Neural crest cell (in vitro differentiated cells): ENCODE data around the gene PLXDC2. TPM values are rescaled to one million over a fixed set of nuclear protein-coding genes. Genes with fewer than 3 reads are reported as not detected.

ENCODE experiments used
- DNase-seq: peaks from one replicate; pipeline ENCODE4 v3.0.0; 2021; ENCODE audit warnings: low read depth, mixed read lengths, low spot score
- H3K27ac Mint-ChIP-seq: one replicate; pipeline ENCODE4 v1.8.0; 2021; ENCODE audit warnings: mild to moderate bottlenecking, mixed read lengths; ENCODE audit not compliant: unreplicated experiment
- H3K27me3 Mint-ChIP-seq: 2 replicates; pipeline ENCODE4 v1.8.0; 2021; ENCODE audit warnings: low read depth, mild to moderate bottlenecking, mixed read lengths
- H3K36me3 Mint-ChIP-seq: 2 replicates; pipeline ENCODE4 v1.8.0; 2021; ENCODE audit warnings: low read depth, mild to moderate bottlenecking, mixed read lengths
- H3K4me1 Mint-ChIP-seq: 2 replicates; pipeline ENCODE4 v1.8.0; 2021; ENCODE audit warnings: mixed read lengths
- H3K4me3 Mint-ChIP-seq: one replicate; pipeline ENCODE4 v1.8.0; 2021; ENCODE audit warnings: mild to moderate bottlenecking, mixed read lengths
- H3K9me3 Mint-ChIP-seq: 2 replicates; pipeline ENCODE4 v1.8.0; 2021; ENCODE audit warnings: mixed read lengths
- total RNA-seq: library from RNA; stranded (reverse); gene quantifications from 2 replicates; pipeline ENCODE4 v1.2.1, GENCODE V29; 2021
- TF ChIP-seq, protein P1 (sequence below): fragments of 200-600 bp; sonication (generic); conservative IDR thresholded peaks from 2 replicates; pipeline ENCODE4 v1.5.0; 2021; ENCODE audit warnings: antibody characterized with exemption, mild to moderate bottlenecking

PLXDC2 gene
- total RNA-seq, 1 donor from 2014 or later, result 4.0 TPM

DNA sequence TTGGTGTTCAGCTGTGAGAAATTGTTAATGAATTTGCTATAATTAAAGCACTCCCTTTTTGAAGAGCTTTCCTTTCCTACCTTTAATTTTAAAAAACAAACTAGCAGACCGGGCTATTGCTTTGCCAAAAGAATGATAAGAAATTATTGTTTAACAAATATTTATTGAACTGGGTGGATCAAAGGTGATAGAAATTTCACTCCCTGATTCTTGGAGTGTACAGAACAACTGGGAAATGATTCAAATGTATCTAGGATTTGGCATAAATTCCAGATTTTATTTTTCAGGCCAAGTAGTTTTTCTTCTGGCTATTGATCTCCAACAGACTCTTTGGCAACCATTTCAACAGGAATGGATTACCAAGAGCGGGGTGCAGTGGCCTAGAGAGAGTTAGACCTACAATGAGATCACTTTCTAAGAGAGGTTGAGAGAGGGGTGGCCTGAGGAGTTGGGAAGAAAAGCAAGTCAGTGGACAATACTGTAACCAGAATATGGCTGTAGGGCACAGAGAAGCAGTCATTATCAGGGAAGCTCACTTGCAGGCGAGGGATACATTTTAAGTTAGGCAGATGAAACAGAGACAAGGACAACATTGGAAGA is 71.9 kb downstream of the PLXDC2 start:
- Mint-ChIP-seq H3K27ac (no peak overlapping the region), H3K27me3 (no peaks in the 10 kb centered on the region), H3K4me1 (peaks cover 11% of the 10 kb centered on the region), H3K36me3 (no peaks in the 10 kb centered on the region), H3K4me3 (no peak overlapping the region), H3K9me3 (no peaks in the 10 kb centered on the region)
- TF ChIP-seq, protein P1, sequence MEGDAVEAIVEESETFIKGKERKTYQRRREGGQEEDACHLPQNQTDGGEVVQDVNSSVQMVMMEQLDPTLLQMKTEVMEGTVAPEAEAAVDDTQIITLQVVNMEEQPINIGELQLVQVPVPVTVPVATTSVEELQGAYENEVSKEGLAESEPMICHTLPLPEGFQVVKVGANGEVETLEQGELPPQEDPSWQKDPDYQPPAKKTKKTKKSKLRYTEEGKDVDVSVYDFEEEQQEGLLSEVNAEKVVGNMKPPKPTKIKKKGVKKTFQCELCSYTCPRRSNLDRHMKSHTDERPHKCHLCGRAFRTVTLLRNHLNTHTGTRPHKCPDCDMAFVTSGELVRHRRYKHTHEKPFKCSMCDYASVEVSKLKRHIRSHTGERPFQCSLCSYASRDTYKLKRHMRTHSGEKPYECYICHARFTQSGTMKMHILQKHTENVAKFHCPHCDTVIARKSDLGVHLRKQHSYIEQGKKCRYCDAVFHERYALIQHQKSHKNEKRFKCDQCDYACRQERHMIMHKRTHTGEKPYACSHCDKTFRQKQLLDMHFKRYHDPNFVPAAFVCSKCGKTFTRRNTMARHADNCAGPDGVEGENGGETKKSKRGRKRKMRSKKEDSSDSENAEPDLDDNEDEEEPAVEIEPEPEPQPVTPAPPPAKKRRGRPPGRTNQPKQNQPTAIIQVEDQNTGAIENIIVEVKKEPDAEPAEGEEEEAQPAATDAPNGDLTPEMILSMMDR, result no peak
- DNase-seq, result no peak

- TF ChIP-seq, protein P1, result no peak
- no peak overlapping the region for H3K27ac Mint-ChIP-seq
- peaks cover 11% of the 10 kb centered on the region for H3K4me1 Mint-ChIP-seq
- H3K4me3 Mint-ChIP-seq, result no peak overlapping the region
- no peak for DNase-seq
- H3K36me3 Mint-ChIP-seq, result no peaks in the 10 kb centered on the region
- H3K27me3 Mint-ChIP-seq, result no peaks in the 10 kb centered on the region
- no peaks in the 10 kb centered on the region for H3K9me3 Mint-ChIP-seq
Observed at GRCh38 chr10:19889256-19889655, 73.0 kb downstream of the PLXDC2 start.

- Mint-ChIP-seq H3K4me1 (peaks cover 11% of the 10 kb centered on the region), H3K4me3 (no peak overlapping the region), H3K36me3 (no peaks in the 10 kb centered on the region), H3K27me3 (no peaks in the 10 kb centered on the region), H3K9me3 (no peaks in the 10 kb centered on the region), H3K27ac (no peak overlapping the region)
- DNase-seq, result no peak
- TF ChIP-seq, protein P1, result no peak
Observed at GRCh38 chr10:19891429-19891828, 75.2 kb downstream of the PLXDC2 start.

DNA sequence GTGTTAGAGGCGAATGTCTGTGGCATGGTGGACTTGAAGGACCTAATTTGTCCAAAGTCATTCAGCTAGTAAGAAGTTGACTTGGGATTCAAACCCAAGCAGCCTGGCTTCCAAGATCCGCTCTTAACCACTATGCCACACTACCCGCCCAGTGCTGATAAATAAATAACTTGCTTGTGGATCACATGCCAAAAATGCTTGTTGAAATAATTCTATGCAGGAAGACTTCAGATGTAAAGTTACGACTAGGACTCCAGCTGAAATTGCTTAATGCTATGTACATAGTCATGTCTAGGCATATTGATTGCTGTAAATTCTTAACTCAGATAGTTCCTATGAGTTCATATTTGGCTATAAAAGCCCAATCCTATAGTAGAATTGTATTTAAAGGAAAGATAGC is 76.0 kb downstream of the PLXDC2 start:
- no peaks in the 10 kb centered on the region for H3K27me3 Mint-ChIP-seq
- H3K4me3 Mint-ChIP-seq, result no peak overlapping the region
- TF ChIP-seq, protein P1, result no peak

DNA sequence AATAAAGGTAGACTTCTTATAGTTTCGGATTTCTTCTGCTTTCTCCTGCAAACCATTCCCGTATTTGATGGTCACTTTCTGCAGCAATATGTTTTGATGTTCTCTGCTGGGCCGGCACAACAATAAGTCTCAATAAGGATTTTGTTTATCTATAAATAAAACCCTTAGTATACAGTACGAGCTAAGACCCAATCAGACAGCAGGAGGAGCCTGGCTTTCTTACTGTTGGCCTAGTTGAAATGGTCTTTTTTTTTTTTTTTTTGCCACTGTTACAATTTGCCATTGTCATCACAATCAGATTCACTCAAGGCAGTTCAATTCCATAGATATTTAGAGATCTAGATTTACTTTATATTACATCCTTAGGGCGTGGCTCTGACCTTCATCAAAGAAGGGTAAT is 76.4 kb downstream of the PLXDC2 start:
- TF ChIP-seq, protein P1, result no peak
- DNase-seq, result no peak
- no peaks in the 10 kb centered on the region for H3K36me3 Mint-ChIP-seq

More for the DNA sequence above, 76.0 kb downstream of the PLXDC2 start:
- no peaks in the 10 kb centered on the region for H3K36me3 Mint-ChIP-seq
- H3K9me3 Mint-ChIP-seq, result no peaks in the 10 kb centered on the region
- no peak for DNase-seq
- peaks cover 11% of the 10 kb centered on the region for H3K4me1 Mint-ChIP-seq
- no peak overlapping the region for H3K27ac Mint-ChIP-seq

More for the DNA sequence above, 76.4 kb downstream of the PLXDC2 start:
- Mint-ChIP-seq H3K27ac (no peak overlapping the region), H3K27me3 (no peaks in the 10 kb centered on the region), H3K9me3 (no peaks in the 10 kb centered on the region), H3K4me1 (peaks cover 11% of the 10 kb centered on the region), H3K4me3 (no peak overlapping the region)
